HAP-1 (cell line): Measurements from ENCODE around the gene PRAMEF15.
"Not testable (repeated sequence)": the region's sequence is repeated elsewhere in the genome, so short reads cannot be mapped to it uniquely, and the experiment has no call there.

Source experiments
- DNase-seq, 2 experiments: peaks; one replicate each; pipeline ENCODE4 v3.0.0-alpha.2; 2016 to 2020; ENCODE audit warnings: low spot score in 2 of 2
- H3K27me3 ChIP-seq: fragments of 250-450 bp; sonication (Bioruptor Pico); 2 replicates; pipeline ENCODE4 v1.5.1; 2020; ENCODE audit warnings: low read depth, mild to moderate bottlenecking, moderate library complexity
- H3K36me3 ChIP-seq: fragments of 250-450 bp; sonication (Bioruptor Pico); replicated peaks from 2 replicates; pipeline ENCODE4 v1.5.1; 2020; ENCODE audit warnings: mild to moderate bottlenecking
- H3K4me1 ChIP-seq: fragments of 250-450 bp; sonication (Bioruptor Pico); 2 replicates; pipeline ENCODE4 v1.5.1; 2020; ENCODE audit warnings: mild to moderate bottlenecking
- H3K4me3 ChIP-seq: fragments of 250-450 bp; sonication (Bioruptor Pico); 2 replicates; pipeline ENCODE4 v1.5.1; 2020; ENCODE audit warnings: mild to moderate bottlenecking, moderate library complexity
- H3K9me3 ChIP-seq: fragments of 250-450 bp; sonication (Bioruptor Pico); 2 replicates; pipeline ENCODE4 v1.5.1; 2020; ENCODE audit warnings: mild to moderate bottlenecking, moderate library complexity
- in situ Hi-C: fragments of 300-500 bp; cut with MboI; formaldehyde crosslinking; loops from 3 replicates; pipeline ENCODE4 v1.14.3; 2020; ENCODE audit warnings: low sequenced_read_pairs, inconsistent platforms, mixed read lengths

Gene PRAMEF15

GRCh38 chr1:13364928-13365327 is 49.5 kb downstream of the PRAMEF15 start:
- H3K36me3 ChIP-seq, in situ Hi-C loops, H3K4me3 ChIP-seq, DNase-seq, H3K4me1 ChIP-seq, H3K27me3 ChIP-seq, H3K9me3 ChIP-seq: not testable (repeated sequence)

GRCh38 chr1:13366536-13366935 is 51.2 kb downstream of the PRAMEF15 start:
- H3K9me3 ChIP-seq, H3K27me3 ChIP-seq, DNase-seq, H3K4me3 ChIP-seq, H3K4me1 ChIP-seq, H3K36me3 ChIP-seq, in situ Hi-C loops: not testable (repeated sequence)

DNA sequence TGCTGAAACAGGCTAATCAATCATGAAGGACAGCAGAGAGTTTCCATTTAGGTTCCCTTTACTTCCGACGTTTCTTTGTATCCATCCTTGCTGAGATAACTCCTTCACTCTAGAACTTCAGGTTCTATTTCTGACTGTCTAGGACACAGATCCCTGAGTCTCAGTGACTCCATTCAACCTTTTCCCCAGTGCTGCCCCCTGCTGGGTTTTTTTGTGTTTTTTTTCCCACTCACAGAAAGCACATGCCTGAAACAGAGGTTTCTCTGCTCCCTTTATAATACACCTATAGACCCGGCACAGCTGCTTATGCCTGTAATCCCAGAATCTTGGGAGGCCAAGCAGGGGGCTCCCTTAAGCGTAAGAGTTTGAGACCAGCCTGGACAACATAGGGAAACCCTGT is 53.2 kb downstream of the PRAMEF15 start:
- H3K36me3 ChIP-seq, H3K4me1 ChIP-seq, H3K9me3 ChIP-seq, H3K4me3 ChIP-seq, in situ Hi-C loops, H3K27me3 ChIP-seq: not testable (repeated sequence)
- DNase-seq: peak; percentile 20 to 70
